DOHH2 (cell line): Measurements from ENCODE around the gene PON1.

Source experiments
- EZH2phosphoT487 ChIP-seq: fragments of 200-600 bp; sonication (generic); IDR thresholded peaks from 2 replicates; pipeline ENCODE4 v1.6.1; 2017; ENCODE audit warnings: borderline replicate concordance, mild to moderate bottlenecking, antibody characterized with exemption, low read length, moderate library complexity, mixed read lengths
- TF ChIP-seq, protein P1 (sequence below): fragments of 200-600 bp; sonication (generic); IDR thresholded peaks from one replicate; pipeline ENCODE4 v1.5.1; 2014; ENCODE audit warnings: antibody characterized with exemption, mild to moderate bottlenecking, low read depth, low read length; ENCODE audit not compliant: poor library complexity, severe bottlenecking

DNA sequence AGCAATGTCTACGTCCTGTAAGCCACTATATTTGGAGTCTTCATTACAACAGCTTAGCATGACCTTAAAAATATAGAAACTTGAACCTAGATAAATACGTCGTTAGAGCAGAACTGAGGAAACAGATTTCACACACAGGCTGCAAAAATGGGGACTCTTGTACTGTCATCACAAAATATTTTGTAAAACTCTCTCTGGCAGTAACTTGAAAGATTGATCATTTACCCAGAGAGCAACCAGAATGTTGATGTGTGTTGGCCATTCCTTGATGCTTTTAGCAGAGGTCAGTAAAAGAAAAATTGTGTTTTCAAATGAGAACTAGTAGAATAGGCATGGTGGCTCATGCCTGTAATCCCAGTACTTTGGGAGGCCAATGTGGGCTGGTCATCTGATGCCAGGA, 14.5 kb upstream of the PON1 start:
- TF ChIP-seq, protein P1, sequence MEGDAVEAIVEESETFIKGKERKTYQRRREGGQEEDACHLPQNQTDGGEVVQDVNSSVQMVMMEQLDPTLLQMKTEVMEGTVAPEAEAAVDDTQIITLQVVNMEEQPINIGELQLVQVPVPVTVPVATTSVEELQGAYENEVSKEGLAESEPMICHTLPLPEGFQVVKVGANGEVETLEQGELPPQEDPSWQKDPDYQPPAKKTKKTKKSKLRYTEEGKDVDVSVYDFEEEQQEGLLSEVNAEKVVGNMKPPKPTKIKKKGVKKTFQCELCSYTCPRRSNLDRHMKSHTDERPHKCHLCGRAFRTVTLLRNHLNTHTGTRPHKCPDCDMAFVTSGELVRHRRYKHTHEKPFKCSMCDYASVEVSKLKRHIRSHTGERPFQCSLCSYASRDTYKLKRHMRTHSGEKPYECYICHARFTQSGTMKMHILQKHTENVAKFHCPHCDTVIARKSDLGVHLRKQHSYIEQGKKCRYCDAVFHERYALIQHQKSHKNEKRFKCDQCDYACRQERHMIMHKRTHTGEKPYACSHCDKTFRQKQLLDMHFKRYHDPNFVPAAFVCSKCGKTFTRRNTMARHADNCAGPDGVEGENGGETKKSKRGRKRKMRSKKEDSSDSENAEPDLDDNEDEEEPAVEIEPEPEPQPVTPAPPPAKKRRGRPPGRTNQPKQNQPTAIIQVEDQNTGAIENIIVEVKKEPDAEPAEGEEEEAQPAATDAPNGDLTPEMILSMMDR: no peak
- TF ChIP-seq EZH2phosphoT487: no peak
